8988T (cell line): ENCODE data around the gene STS.

ENCODE experiments used
- DNase-seq: peaks from one replicate; pipeline ENCODE4 v3.0.0; 2011

The STS gene

DNA sequence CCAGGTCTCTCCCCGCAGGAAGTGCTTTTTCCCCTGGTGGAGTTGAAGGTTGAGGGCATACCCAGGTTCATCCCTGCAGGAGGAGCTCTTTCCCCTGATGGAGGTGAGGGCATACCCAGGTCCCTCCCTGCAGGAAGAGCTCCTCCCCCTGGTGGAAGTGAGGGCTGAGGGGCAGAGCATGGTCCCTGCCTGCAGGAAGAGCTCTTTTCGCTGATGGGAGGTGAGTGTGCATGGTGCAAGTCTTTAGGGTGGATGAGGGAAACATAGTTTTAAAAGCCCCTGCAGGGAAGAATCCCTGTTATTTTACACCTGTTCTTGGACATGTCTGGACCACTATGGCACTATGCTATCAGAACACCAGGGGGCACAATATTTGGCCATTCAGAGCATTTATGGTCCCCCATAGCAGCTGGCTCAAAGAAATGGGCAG is 44.2 kb downstream of the STS start:
- no peak for DNase-seq

- DNase-seq, result no peak
Measured at GRCh38 chrX:7192871-7193270, 45.4 kb downstream of the STS start.

DNA sequence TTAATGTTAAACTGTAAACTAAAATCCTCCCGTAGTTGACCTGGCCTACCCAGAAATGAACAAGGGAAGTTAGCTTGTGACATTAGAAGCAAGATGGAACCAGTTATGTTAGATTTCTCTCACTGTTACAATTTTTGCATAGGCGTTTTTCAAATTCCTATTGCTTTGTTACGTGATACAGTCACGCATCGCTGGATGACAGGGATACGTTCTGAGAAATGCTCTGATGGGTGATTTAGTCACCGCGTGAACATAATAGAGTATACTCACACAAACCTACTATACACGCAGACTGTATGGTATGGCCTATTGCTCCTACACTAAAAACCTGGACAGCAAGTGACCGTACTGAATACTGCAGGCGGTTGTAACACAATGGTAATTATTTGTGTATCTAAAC is 47.1 kb downstream of the STS start:
- DNase-seq, result no peak
